Neural crest cell (in vitro differentiated cells): Measurements from ENCODE around the gene OCA2. TPM values are rescaled to one million over a fixed set of nuclear protein-coding genes. Genes with fewer than 3 reads are reported as not detected.

Source experiments
- DNase-seq: peaks from one replicate; pipeline ENCODE4 v3.0.0; 2021; ENCODE audit warnings: low read depth, mixed read lengths, low spot score
- H3K27ac Mint-ChIP-seq: one replicate; pipeline ENCODE4 v1.8.0; 2021; ENCODE audit warnings: mild to moderate bottlenecking, mixed read lengths; ENCODE audit not compliant: unreplicated experiment
- H3K27me3 Mint-ChIP-seq: 2 replicates; pipeline ENCODE4 v1.8.0; 2021; ENCODE audit warnings: low read depth, mild to moderate bottlenecking, mixed read lengths
- H3K36me3 Mint-ChIP-seq: 2 replicates; pipeline ENCODE4 v1.8.0; 2021; ENCODE audit warnings: low read depth, mild to moderate bottlenecking, mixed read lengths
- H3K4me1 Mint-ChIP-seq: 2 replicates; pipeline ENCODE4 v1.8.0; 2021; ENCODE audit warnings: mixed read lengths
- H3K4me3 Mint-ChIP-seq: one replicate; pipeline ENCODE4 v1.8.0; 2021; ENCODE audit warnings: mild to moderate bottlenecking, mixed read lengths
- H3K9me3 Mint-ChIP-seq: 2 replicates; pipeline ENCODE4 v1.8.0; 2021; ENCODE audit warnings: mixed read lengths
- total RNA-seq: library from RNA; stranded (reverse); gene quantifications from 2 replicates; pipeline ENCODE4 v1.2.1, GENCODE V29; 2021
- TF ChIP-seq, protein P1 (sequence below): fragments of 200-600 bp; sonication (generic); conservative IDR thresholded peaks from 2 replicates; pipeline ENCODE4 v1.5.0; 2021; ENCODE audit warnings: antibody characterized with exemption, mild to moderate bottlenecking

The OCA2 gene
- total RNA-seq, 1 donor from 2014 or later: 0.19 TPM

DNA sequence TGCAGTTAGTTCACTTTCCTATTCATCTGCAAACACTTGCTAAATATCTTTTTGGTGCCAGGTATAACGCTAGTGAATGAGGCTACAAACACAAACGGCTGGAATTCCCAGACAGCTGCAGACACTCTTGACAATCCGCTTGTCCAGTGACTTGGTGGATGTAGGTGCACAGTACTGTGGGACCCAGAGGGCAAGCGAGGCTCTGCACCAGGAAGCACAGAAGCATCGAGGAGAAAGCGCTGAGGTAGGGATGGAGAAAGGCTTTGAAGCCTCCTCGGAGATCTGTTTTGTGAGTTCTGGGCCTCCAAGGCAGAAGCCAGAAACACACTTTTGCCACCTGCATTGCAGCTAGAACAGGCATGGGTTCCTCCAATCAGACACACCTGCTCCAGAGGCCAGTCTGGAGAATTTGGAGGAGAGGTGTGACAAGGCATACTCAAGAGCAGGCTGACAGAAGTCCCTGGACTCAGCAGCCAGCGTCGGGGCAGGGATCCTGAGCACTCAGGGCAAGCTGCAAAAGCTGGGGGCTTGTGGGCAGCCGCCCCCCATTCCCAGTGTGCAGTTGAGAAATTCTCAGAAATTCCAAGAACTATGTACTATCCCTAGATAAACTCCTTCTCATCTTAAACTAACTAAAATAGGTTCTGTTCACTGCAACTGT lies 232.5 kb downstream of the OCA2 start:
- peaks cover 9% of the 10 kb centered on the region for H3K4me1 Mint-ChIP-seq
- no peaks in the 10 kb centered on the region for H3K27me3 Mint-ChIP-seq
- DNase-seq: no peak
- no peaks in the 10 kb centered on the region for H3K36me3 Mint-ChIP-seq
- no peak overlapping the region for H3K27ac Mint-ChIP-seq
- TF ChIP-seq, protein P1, sequence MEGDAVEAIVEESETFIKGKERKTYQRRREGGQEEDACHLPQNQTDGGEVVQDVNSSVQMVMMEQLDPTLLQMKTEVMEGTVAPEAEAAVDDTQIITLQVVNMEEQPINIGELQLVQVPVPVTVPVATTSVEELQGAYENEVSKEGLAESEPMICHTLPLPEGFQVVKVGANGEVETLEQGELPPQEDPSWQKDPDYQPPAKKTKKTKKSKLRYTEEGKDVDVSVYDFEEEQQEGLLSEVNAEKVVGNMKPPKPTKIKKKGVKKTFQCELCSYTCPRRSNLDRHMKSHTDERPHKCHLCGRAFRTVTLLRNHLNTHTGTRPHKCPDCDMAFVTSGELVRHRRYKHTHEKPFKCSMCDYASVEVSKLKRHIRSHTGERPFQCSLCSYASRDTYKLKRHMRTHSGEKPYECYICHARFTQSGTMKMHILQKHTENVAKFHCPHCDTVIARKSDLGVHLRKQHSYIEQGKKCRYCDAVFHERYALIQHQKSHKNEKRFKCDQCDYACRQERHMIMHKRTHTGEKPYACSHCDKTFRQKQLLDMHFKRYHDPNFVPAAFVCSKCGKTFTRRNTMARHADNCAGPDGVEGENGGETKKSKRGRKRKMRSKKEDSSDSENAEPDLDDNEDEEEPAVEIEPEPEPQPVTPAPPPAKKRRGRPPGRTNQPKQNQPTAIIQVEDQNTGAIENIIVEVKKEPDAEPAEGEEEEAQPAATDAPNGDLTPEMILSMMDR: no peak
- no peak overlapping the region for H3K4me3 Mint-ChIP-seq
- no peaks in the 10 kb centered on the region for H3K9me3 Mint-ChIP-seq

DNA sequence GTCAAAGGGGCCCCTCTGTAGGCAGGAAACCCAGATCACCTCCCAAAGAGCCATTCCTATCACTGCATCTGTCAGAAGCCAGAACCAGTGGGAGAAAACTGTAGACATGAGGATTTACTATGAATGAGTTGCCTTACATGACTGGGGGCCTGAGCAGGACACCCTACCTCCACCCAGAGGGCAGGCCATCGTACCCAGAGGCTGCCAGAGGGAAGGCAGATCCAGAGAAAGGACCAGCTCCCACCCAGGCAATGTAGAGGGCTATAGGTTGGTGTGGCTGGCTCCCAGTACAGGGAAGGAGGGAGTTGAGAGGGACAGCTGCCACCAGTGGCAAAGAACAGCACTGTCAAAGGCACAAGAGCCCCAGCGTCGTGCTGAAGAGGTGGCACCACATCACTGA lies 233.2 kb downstream of the OCA2 start:
- DNase-seq: no peak
- H3K4me1 Mint-ChIP-seq: peaks cover 9% of the 10 kb centered on the region
- TF ChIP-seq, protein P1: no peak

DNA sequence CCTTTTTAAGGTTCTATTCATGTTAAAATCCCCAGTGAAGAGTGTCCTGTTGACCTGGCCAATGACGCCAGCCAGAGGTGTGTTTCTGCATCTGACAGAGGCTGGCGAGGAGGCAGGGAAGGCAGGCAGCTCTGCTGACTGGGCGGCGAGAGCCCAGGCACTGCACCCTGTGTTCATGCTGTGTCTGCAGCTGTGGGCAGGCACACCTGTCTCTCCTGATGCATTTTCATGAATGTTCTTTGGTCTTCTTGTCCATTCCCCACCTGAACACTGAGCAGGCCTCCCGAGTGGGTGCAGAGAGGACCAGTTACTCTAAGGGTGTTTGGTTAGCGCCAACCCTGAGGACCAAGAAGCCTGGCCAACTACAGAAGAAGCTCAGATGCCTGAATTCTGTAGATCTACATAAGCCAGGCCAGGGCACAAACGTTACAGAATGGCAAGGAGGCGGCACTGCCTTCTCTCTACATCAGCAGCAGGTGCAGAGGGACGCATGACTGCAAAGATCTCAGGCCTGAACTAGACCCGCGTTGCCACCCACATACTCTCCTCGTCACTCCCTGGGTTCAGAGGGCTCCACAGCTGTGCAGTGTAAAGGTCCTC lies 233.7 kb downstream of the OCA2 start:
- Mint-ChIP-seq H3K9me3 (peaks cover 3% of the 10 kb centered on the region), H3K4me1 (peaks cover 7% of the 10 kb centered on the region), H3K27me3 (no peaks in the 10 kb centered on the region), H3K36me3 (no peaks in the 10 kb centered on the region), H3K27ac (peak overlapping the region; percentile 50), H3K4me3 (no peak overlapping the region)
- DNase-seq: no peak
- TF ChIP-seq, protein P1: no peak

More for the DNA sequence above, 233.2 kb downstream of the OCA2 start:
- Mint-ChIP-seq H3K9me3 (no peaks in the 10 kb centered on the region), H3K36me3 (no peaks in the 10 kb centered on the region), H3K4me3 (no peak overlapping the region), H3K27ac (peak overlapping the region; percentile 50), H3K27me3 (no peaks in the 10 kb centered on the region)

DNA sequence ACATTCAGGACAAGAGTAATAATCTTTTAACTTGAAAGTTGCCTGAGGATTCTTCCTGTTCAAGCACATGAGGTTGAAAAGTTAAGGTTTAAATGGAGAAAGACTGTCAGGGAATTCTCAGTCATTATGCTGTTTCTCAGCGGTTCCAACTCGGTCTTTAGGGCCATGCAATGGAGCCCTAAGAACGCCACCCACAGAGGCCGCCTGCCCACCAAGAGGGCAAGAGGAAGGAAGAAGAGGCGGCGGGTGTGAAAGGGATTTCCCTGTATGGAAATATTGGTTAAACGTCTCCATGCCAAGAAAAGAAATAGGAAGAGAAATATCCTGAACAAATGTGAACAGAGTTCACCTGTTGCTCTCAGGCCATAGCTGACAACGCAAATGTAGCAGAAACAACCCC lies 234.4 kb downstream of the OCA2 start:
- H3K27me3 Mint-ChIP-seq: no peaks in the 10 kb centered on the region
- no peaks in the 10 kb centered on the region for H3K36me3 Mint-ChIP-seq
- no peak overlapping the region for H3K4me3 Mint-ChIP-seq
- peaks cover 3% of the 10 kb centered on the region for H3K9me3 Mint-ChIP-seq
- TF ChIP-seq, protein P1: no peak
- peaks cover 5% of the 10 kb centered on the region for H3K4me1 Mint-ChIP-seq
- no peak for DNase-seq
- H3K27ac Mint-ChIP-seq: no peak overlapping the region

DNA sequence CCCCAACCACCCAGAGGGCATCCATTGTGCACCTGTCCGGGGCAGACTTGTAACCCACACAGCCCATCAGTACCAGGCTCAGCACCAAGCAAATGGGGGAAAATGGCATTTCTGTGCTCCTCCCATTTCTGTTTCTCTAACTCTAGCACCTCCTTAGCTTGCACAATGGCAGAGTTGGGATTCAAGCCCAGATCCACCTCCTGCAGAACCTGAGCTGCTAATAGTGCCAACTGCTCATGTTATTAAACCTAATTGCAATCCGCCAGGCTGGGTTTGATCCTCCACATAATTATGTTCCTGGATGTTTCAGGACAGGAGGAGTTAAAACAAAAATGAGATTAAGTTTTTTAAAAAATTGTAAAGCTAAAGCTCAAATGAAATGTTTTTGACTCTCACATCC lies 235.0 kb downstream of the OCA2 start:
- H3K9me3 Mint-ChIP-seq: peaks cover 3% of the 10 kb centered on the region
- H3K27ac Mint-ChIP-seq: no peak overlapping the region
- TF ChIP-seq, protein P1: no peak
- H3K27me3 Mint-ChIP-seq: no peaks in the 10 kb centered on the region
- no peak overlapping the region for H3K4me3 Mint-ChIP-seq
- H3K4me1 Mint-ChIP-seq: peaks cover 5% of the 10 kb centered on the region
- no peaks in the 10 kb centered on the region for H3K36me3 Mint-ChIP-seq
- no peak for DNase-seq
